Hepatocyte (in vitro differentiated cells): ENCODE results near the gene PPCDC. TPM values are rescaled to one million over a fixed set of nuclear protein-coding genes. Genes with fewer than 3 reads are reported as not detected.

Experiments
- DNase-seq: peaks from one replicate; pipeline ENCODE4 v3.0.0-alpha.2; 2016; ENCODE audit warnings: low spot score
- H2AFZ ChIP-seq: fragments of 200-600 bp; sonication (generic); 2 replicates; pipeline ENCODE4 v1.6.0; 2016; ENCODE audit warnings: antibody characterized with exemption, mild to moderate bottlenecking
- H3K27ac ChIP-seq: fragments of 200-600 bp; sonication (generic); 2 replicates; pipeline ENCODE4 v1.5.1; 2016; ENCODE audit warnings: mild to moderate bottlenecking
- H3K27me3 ChIP-seq: fragments of 200-600 bp; sonication (generic); 2 replicates; pipeline ENCODE4 v1.6.1; 2016
- H3K36me3 ChIP-seq: fragments of 200-600 bp; sonication (generic); replicated peaks from 2 replicates; pipeline ENCODE4 v1.5.1; 2016; ENCODE audit warnings: low read depth; ENCODE audit not compliant: insufficient read depth
- H3K4me1 ChIP-seq: fragments of 200-600 bp; sonication (generic); 2 replicates; pipeline ENCODE4 v1.5.1; 2016; ENCODE audit warnings: mild to moderate bottlenecking, moderate library complexity; ENCODE audit not compliant: insufficient read depth
- H3K4me2 ChIP-seq: fragments of 200-600 bp; sonication (generic); 2 replicates; pipeline ENCODE4 v1.6.0; 2016
- H3K4me3 ChIP-seq: fragments of 200-600 bp; sonication (generic); 2 replicates; pipeline ENCODE4 v1.5.1; 2016; ENCODE audit warnings: mild to moderate bottlenecking
- H3K79me2 ChIP-seq: fragments of 200-600 bp; sonication (generic); 2 replicates; pipeline ENCODE4 v1.6.0; 2017; ENCODE audit warnings: mild to moderate bottlenecking
- H3K9me2 ChIP-seq: fragments of 200-600 bp; sonication (generic); replicated peaks from 2 replicates; pipeline ENCODE4 v1.6.0; 2017; ENCODE audit warnings: mild to moderate bottlenecking; ENCODE audit not compliant: insufficient read depth
- H3K9me3 ChIP-seq: fragments of 200-600 bp; sonication (generic); 2 replicates; pipeline ENCODE4 v1.5.1; 2016; ENCODE audit warnings: low read depth, mild to moderate bottlenecking
- H4K20me1 ChIP-seq: fragments of 200-600 bp; sonication (generic); 2 replicates; pipeline ENCODE4 v1.6.0; 2016; ENCODE audit warnings: mild to moderate bottlenecking; ENCODE audit not compliant: insufficient read depth, poor library complexity, severe bottlenecking
- CTCF ChIP-seq: fragments of 200-600 bp; sonication (generic); IDR thresholded peaks from 2 replicates; pipeline ENCODE4 v1.5.1; 2016; ENCODE audit warnings: antibody characterized with exemption, mild to moderate bottlenecking; ENCODE audit not compliant: poor library complexity
- EZH2 ChIP-seq: fragments of 200-600 bp; sonication (generic); IDR thresholded peaks from 2 replicates; pipeline ENCODE4 v1.6.1; 2016; ENCODE audit warnings: antibody characterized with exemption, mild to moderate bottlenecking, borderline replicate concordance
- EZH2phosphoT487 ChIP-seq: fragments of 200-600 bp; sonication (generic); IDR thresholded peaks from one replicate; pipeline ENCODE4 v1.6.1; 2018; ENCODE audit warnings: antibody characterized with exemption, mild to moderate bottlenecking, low read depth, moderate library complexity; ENCODE audit not compliant: unreplicated experiment, severe bottlenecking
- WGBS: methylation state at CpG from one replicate; pipeline ENCODE4 v1.1.6; 2016; ENCODE audit warnings: low lambda C conversion rate; ENCODE audit errors: missing lambda C conversion rate; 5-methylcytosine and 5-hydroxymethylcytosine counted together
- polyA plus RNA-seq: library from polyadenylated mRNA; unstranded; fragments of >200 nt; fragmentation: Nextera tagmentation; extraction: Ambion mirVana; gene quantifications from 2 replicates; pipeline ENCODE4 v1.2.1, GENCODE V29; 2016
- total RNA-seq: library from RNA; depleted of rRNA; stranded (reverse); fragments of >200 nt; gene quantifications from 2 replicates; pipeline ENCODE4 v1.2.3, GENCODE V29; 2014

PPCDC gene
- total and polyA plus RNA-seq, 2 experiments from 2014 or later, result 16.4 to 21.1 TPM

GRCh38 chr15:75062706-75063105 is 39.3 kb downstream of the PPCDC start:
- Histone ChIP-seq H3K27ac (no peak overlapping the region), H3K79me2 (no peaks in the 10 kb centered on the region), H3K4me2 (no peak overlapping the region), H2AFZ (no peak overlapping the region), H3K9me2 (no peaks in the 10 kb centered on the region), H3K4me1 (peaks cover 10% of the 10 kb centered on the region), H3K9me3 (peaks cover 10% of the 10 kb centered on the region), H3K27me3 (no peaks in the 10 kb centered on the region), H3K4me3 (no peak overlapping the region), H4K20me1 (no peaks in the 10 kb centered on the region), H3K36me3 (no peaks in the 10 kb centered on the region)
- 64% methylated on average over 3 of the region's 3 CpGs for WGBS
- DNase-seq, result no peak
- TF ChIP-seq EZH2phosphoT487 (no peak), EZH2 (no peak), CTCF (no peak)

DNA sequence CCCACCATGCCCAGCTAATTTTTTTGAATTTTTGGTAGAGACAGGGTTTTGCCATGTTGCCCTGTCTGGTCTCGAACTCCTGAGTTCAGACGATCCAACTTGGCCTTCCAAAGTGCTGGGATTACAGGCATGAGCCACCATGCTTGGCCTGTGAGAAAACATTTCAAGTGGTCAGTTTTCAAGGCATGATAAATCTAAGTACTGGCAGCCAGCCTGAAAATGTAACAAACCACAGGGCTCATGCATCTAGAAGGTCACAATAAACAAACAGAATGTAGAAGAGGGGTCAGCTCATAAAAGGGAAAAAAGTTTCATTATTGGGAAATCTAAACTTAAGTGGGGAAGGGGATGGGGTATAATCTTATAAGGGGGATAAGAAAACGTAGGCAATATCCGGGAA is 39.9 kb downstream of the PPCDC start:
- Histone ChIP-seq H3K4me3 (no peak overlapping the region), H3K9me2 (no peaks in the 10 kb centered on the region), H3K27me3 (no peaks in the 10 kb centered on the region), H4K20me1 (no peaks in the 10 kb centered on the region), H3K9me3 (peaks cover 10% of the 10 kb centered on the region), H3K27ac (no peak overlapping the region), H3K79me2 (no peaks in the 10 kb centered on the region), H3K36me3 (no peaks in the 10 kb centered on the region), H3K4me1 (peaks cover 5% of the 10 kb centered on the region), H2AFZ (no peak overlapping the region), H3K4me2 (no peak overlapping the region)
- no peak for DNase-seq
- 74% methylated on average over 4 of the region's 4 CpGs for WGBS
- no peak for TF ChIP-seq EZH2phosphoT487
- no peak for TF ChIP-seq CTCF
- no peak for TF ChIP-seq EZH2

- Histone ChIP-seq H4K20me1 (no peaks in the 10 kb centered on the region), H3K27ac (no peak overlapping the region), H3K4me3 (no peak overlapping the region), H3K4me2 (no peak overlapping the region), H3K9me3 (peaks cover 10% of the 10 kb centered on the region), H3K79me2 (no peaks in the 10 kb centered on the region), H2AFZ (no peak overlapping the region), H3K9me2 (no peaks in the 10 kb centered on the region), H3K4me1 (no peaks in the 10 kb centered on the region), H3K36me3 (no peaks in the 10 kb centered on the region), H3K27me3 (no peaks in the 10 kb centered on the region)
- 96% methylated on average over 9 of the region's 9 CpGs for WGBS
- no peak for TF ChIP-seq EZH2phosphoT487
- no peak for TF ChIP-seq CTCF
- no peak for TF ChIP-seq EZH2
- no peak for DNase-seq
Measured at GRCh38 chr15:75063889-75064288, 40.5 kb downstream of the PPCDC start.

GRCh38 chr15:75064846-75065245 is 41.5 kb downstream of the PPCDC start:
- Histone ChIP-seq H3K27me3 (no peaks in the 10 kb centered on the region), H3K4me1 (no peaks in the 10 kb centered on the region), H3K27ac (peak overlapping the region; percentile 78), H3K9me3 (peaks cover 10% of the 10 kb centered on the region), H3K36me3 (no peaks in the 10 kb centered on the region), H3K9me2 (no peaks in the 10 kb centered on the region), H2AFZ (no peak overlapping the region), H4K20me1 (no peaks in the 10 kb centered on the region), H3K4me3 (no peak overlapping the region), H3K4me2 (no peak overlapping the region), H3K79me2 (no peaks in the 10 kb centered on the region)
- WGBS, result 57% methylated on average over 2 of the region's 2 CpGs
- no peak for DNase-seq
- TF ChIP-seq EZH2 (no peak), EZH2phosphoT487 (no peak), CTCF (no peak)
